HG03280 (cell line): ENCODE results near the gene SPANXN3.
"Not testable (repeated sequence)": the region's sequence is repeated elsewhere in the genome, so short reads cannot be mapped to it uniquely, and the experiment has no call there.

Source experiments
- ATAC-seq: cut with Tn5 transposase; IDR thresholded peaks from one replicate; pipeline ENCODE4 v1.9.1; 2021; ENCODE audit warnings: mild to moderate bottlenecking, moderate library complexity; ENCODE audit not compliant: unreplicated experiment

SPANXN3 gene, protein sequence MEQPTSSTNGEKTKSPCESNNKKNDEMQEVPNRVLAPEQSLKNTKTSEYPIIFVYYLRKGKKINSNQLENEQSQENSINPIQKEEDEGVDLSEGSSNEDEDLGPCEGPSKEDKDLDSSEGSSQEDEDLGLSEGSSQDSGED

DNA sequence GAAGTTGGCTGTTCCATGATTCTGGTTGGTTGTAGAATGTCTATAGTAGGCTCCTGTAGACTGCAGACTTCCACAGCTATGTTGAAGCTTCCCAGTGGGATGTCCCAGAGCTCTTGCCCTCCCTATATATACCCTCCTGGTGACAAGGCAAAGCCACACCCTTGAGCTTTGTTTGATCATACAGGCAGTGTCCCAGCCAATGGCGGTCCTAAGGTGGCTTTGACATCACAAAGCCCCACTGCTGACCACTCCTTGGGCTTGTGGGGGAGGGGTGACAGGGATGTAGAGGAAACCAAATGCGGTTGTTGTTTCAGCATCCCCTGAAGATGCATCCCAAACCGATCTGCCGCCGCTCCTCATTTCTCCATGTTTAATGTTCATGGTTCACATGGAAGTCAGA lies at the start of gene SPANXN3:
TSS of gene SPANXN3 (minus strand) at position 101 of the 400 bp plus-strand sequence. CDS start at position 17, 84 bp downstream.
- not testable (repeated sequence) for ATAC-seq

DNA sequence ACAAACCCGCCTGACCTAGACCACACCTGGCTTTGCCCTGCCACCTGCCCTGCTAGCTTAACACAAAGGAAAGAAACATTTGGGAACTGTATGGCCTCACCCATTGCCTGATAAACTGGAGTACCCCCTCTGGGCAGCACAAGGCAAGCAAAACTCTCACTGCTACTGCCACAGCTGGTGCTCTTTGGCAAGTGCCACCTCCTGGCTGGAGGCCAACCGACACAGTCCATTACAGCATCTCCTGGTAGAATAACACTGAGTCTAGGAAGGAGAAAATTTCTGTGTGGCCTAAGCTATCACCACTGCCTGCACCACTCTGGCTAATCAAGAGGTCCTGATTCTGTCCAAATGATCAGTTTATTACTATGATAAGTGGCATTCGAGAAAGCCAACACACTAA lies 18.9 kb upstream of the SPANXN3 start:
- no peak for ATAC-seq

DNA sequence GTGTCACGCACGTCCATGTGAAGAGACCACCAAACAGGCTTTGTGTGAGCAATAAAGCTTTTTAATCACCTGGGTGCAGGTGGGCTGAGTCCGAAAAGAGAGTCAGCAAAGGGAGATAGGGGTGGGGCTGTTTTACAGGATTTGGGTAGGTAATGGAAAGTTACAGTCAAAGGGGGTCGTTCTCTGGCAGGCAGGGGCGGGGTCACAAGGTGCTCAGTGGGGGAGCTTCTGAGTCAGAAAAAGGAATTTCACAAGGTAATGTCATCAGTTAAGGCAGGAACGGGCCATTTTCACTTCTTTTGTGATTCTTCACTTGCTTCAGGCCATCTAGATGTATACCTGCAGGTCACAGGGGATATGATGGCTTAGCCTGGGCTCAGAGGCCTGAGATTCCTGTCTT lies 15.1 kb downstream of the SPANXN3 start:
- not testable (repeated sequence) for ATAC-seq

DNA sequence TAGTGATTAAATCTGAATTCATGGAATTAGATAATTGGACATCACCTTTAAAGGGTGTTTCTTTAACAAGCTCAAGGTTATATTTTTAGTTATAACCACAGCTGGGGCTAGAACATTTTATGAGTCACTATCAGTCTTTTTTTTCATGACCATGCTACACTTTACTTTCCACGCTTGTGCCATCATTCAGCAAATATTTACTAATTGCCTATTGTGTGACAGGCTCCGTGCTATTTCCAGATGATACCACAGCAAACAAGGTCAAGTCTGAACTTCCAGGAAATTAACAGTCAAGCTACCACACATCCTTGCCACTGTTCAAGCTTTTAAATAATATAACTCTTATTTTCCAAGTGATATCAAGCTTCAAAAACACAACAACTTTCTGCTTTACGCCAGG lies 16.5 kb downstream of the SPANXN3 start:
- ATAC-seq = no peak

DNA sequence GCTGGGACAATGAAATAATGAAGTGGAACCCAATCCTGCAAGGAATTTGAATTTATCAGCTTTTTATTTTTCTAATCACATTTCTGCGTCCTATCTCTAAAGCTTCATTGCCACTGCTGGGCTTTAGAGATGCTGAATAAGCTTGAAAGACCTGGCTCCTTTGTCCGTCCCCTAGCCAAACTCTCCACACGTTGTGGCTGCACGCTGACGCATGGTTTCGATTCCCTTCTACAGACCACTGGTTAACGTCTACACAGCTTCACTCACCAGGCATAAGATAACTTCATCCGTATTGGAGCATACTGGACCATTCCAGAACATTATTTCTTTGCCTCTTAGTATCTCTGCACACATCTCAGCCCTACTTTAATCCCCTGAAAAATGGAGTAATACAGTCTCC lies 31.2 kb downstream of the SPANXN3 start:
- ATAC-seq = no peak

DNA sequence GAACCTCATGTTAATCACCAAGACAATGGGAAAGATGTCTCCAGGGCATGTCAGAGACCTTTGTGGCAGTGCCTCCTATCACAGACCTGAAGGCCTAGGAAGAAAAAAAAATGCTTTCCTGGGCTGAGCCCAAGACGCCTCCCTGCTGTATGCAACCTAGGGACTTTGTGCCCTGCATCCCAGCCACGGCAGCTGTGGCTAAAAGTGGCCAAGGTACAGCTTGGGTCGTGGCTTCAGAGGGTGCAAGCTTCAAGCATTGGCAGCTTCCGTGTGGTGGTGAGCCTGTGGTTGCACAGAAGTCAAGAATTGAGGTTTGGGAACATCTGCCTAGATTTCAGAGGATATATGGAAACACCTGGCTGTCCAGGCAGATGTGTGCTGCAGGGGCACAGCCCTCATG lies 40.5 kb downstream of the SPANXN3 start:
- no peak for ATAC-seq

DNA sequence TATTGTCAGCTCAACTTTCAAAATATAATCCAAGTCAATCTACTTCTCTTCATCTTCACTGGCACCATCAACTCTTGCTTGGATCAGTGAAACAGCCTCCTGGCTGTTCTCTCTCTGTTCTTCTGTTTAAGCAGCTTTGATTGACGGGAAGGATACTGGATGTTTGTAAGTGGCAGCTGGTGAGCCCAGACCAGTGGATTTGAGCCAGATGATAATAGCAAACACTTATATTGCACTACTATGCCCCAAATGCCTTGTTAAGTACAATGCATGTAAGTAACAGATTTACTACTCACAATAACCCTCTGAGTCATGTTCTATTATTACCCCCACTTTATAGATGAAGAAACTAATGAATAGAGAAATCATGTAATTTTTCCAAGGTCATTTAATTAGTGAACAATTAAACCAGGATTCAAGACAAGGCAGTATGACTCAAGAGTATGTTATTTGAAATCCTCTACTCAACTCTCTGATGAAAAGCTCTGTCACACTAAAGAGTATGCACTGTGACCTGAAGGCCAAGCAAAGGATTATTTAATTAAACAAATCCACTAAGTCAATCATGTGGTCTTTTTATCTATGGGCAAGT lies 44.8 kb downstream of the SPANXN3 start:
- no peak for ATAC-seq

DNA sequence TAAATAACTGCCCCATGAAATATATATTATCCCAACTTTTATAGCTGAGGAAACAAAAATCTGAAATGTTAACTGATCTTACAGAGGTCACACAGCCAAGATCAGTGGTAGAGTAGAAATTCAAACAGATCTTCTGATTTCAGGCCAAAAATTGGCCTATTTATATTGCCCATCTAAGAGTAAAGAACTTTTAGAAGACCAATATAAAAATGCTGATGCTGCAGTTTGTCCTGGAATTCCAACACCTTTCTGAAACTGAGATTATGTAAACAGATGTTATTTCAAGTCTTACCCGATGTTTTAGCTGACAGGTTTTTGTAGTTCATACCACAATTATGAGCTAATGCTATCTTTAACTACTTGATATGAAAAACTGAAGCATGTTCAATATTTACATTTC lies 51.1 kb downstream of the SPANXN3 start:
- ATAC-seq = no peak

DNA sequence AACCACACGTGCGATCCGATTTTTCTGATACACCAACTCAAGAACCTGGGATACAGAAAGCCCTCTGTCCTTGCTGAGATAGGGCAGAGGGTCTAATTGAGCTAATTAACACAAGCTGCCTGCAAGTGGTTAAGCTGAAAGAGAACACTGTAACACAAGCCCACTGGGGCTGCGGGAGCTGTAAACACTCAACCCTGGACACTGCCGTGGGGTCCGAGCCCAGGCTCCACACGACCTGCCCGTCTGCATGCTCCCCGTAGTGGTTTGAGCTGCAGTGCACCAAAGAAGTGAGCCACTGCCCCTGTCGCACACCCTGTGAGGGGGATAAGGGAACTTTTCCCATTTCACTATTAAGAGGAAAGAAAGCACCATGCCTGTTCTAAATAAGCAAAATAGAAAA lies 54.6 kb downstream of the SPANXN3 start:
- no peak for ATAC-seq

DNA sequence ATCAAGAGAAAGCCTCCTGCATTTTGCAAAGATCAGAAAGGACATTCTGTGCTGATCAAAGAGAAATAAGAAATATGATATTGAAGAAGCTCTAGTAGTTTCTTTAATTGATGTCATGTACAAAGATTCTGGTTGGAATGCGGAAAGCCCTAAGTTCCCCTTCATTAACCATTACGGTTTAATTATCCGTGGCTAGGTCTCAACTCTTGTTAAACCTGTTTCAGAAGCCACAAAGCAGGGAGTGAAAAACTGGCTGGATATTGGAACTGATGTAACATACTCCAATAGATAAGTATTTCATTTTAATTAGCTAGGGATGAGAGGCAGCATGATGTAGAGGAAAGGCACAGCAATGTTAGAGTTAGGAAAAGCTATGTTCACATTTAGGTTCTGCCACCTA lies 55.7 kb downstream of the SPANXN3 start:
- no peak for ATAC-seq
